Colonic mucosa (tissue), 4 donors: ENCODE data around the gene ADGRA3. TPM values are rescaled to one million over a fixed set of nuclear protein-coding genes. Genes with fewer than 3 reads are reported as not detected.
"Not testable (repeated sequence)": the region's sequence is repeated elsewhere in the genome, so short reads cannot be mapped to it uniquely, and the experiment has no call there.

Experiments used
- DNase-seq: peaks from one replicate; pipeline ENCODE4 v3.0.0-alpha.2; 2020
- H3K27ac ChIP-seq: fragments of 200-600 bp; one replicate; pipeline ENCODE4 v1.8.0; 2021
- H3K27me3 ChIP-seq: fragments of 200-600 bp; one replicate; pipeline ENCODE4 v1.8.0; 2021
- H3K36me3 ChIP-seq: fragments of 200-600 bp; one replicate; pipeline ENCODE4 v1.8.0; 2021
- H3K4me1 ChIP-seq: fragments of 200-600 bp; one replicate; pipeline ENCODE4 v1.8.0; 2021; ENCODE audit warnings: mild to moderate bottlenecking
- H3K4me3 ChIP-seq: fragments of 200-600 bp; one replicate; pipeline ENCODE4 v1.8.0; 2021
- H3K9ac ChIP-seq, 2 donors: one replicate each; pipeline ENCODE4 v1.7.0; 2013; ENCODE audit warnings: control low read depth in 2 of 2, low read depth in 2 of 2, low read length in 2 of 2
- H3K9me3 ChIP-seq: fragments of 200-600 bp; one replicate; pipeline ENCODE4 v1.8.0; 2021
- CTCF ChIP-seq: fragments of 200-600 bp; IDR thresholded peaks from one replicate; pipeline ENCODE4 v1.8.0; 2022; ENCODE audit warnings: antibody characterized with exemption, mild to moderate bottlenecking
- intact Hi-C: fragments of 100-400 bp; cut with DNase I; formaldehyde crosslinking; loops from one replicate; pipeline ENCODE4 v1.14.1; 2022
- total RNA-seq, 2 donors: library from RNA; stranded (reverse); fragmentation: NEBNext Ultra II Directional in 1 of 2; extraction: Animal tissue kit (Norgen Biotek cat#: 25700) in 1 of 2; gene quantifications; one replicate each; pipeline ENCODE4 v1.2.1, GENCODE V29; 2021
- donor health status: healthy.
- donor health status: DM: no; HTN: no; CAD: no.
- donor health status: DM: no; HTN: no; CAD: no.

Gene ADGRA3
- total RNA-seq, 2 donors from 2014 or later, result 34.8 to 47.2 TPM

- no peak for DNase-seq
- Histone ChIP-seq H3K9ac (no peak overlapping the region), H3K9me3 (no peaks in the 10 kb centered on the region), H3K4me3 (no peak overlapping the region), H3K27me3 (no peaks in the 10 kb centered on the region), H3K36me3 (no peaks in the 10 kb centered on the region), H3K4me1 (no peaks in the 10 kb centered on the region), H3K27ac (no peak overlapping the region)
- intact Hi-C loops, result loop anchor here (5.0 kb wide), 2 partner anchors 253 to 593 kb away; no protein-coding TSS in a partner anchor
- TF ChIP-seq CTCF, result no peak
Observed at GRCh38 chr4:22385611-22386011, 130.3 kb downstream of the ADGRA3 start.

- no peak for DNase-seq
- Histone ChIP-seq H3K27me3 (no peaks in the 10 kb centered on the region), H3K9ac (no peak overlapping the region), H3K4me3 (no peak overlapping the region), H3K27ac (no peak overlapping the region), H3K36me3 (no peaks in the 10 kb centered on the region), H3K4me1 (no peaks in the 10 kb centered on the region), H3K9me3 (no peaks in the 10 kb centered on the region)
- intact Hi-C loops, result no loop called here
- TF ChIP-seq CTCF, result no peak
Observed at GRCh38 chr4:22384154-22384553, 131.7 kb downstream of the ADGRA3 start.

- H3K9ac ChIP-seq, H3K4me1 ChIP-seq, intact Hi-C loops, H3K9me3 ChIP-seq, H3K36me3 ChIP-seq, DNase-seq, H3K27ac ChIP-seq, H3K4me3 ChIP-seq, H3K27me3 ChIP-seq: not testable (repeated sequence)
Observed at GRCh38 chr4:22382216-22382615, 133.7 kb downstream of the ADGRA3 start.

GRCh38 chr4:22372986-22373385, 142.9 kb downstream of the ADGRA3 start:
- Histone ChIP-seq H3K36me3 (no peaks in the 10 kb centered on the region), H3K4me3 (no peak overlapping the region), H3K9me3 (no peaks in the 10 kb centered on the region), H3K27ac (no peak overlapping the region), H3K27me3 (no peaks in the 10 kb centered on the region), H3K4me1 (no peaks in the 10 kb centered on the region), H3K9ac (no peak overlapping the region)
- DNase-seq, result no peak
- no peak for TF ChIP-seq CTCF
- intact Hi-C loops, result no loop called here

- no peaks in the 10 kb centered on the region for H3K36me3 ChIP-seq
- TF ChIP-seq CTCF, result no peak
- intact Hi-C loops, result no loop called here
- H3K9ac ChIP-seq, result no peak overlapping the region
- H3K27ac ChIP-seq, result no peak overlapping the region
- no peaks in the 10 kb centered on the region for H3K9me3 ChIP-seq
- no peak overlapping the region for H3K4me3 ChIP-seq
- H3K27me3 ChIP-seq, result no peaks in the 10 kb centered on the region
- no peaks in the 10 kb centered on the region for H3K4me1 ChIP-seq
- DNase-seq, result no peak
Observed at GRCh38 chr4:22369901-22370562, 145.8 kb downstream of the ADGRA3 start.

GRCh38 chr4:22363787-22364186, 152.1 kb downstream of the ADGRA3 start:
- Histone ChIP-seq H3K4me1 (no peaks in the 10 kb centered on the region), H3K36me3 (no peaks in the 10 kb centered on the region), H3K27ac (no peak overlapping the region), H3K4me3 (no peak overlapping the region), H3K9ac (no peak overlapping the region), H3K27me3 (no peaks in the 10 kb centered on the region), H3K9me3 (no peaks in the 10 kb centered on the region)
- intact Hi-C loops, result no loop called here
- DNase-seq, result no peak
- TF ChIP-seq CTCF, result no peak
